OCI-LY1 (cell line): ENCODE results near the gene COL23A1.

Experiments
- CTCF ChIP-seq: fragments of 200-600 bp; sonication (generic), shearing (Covaris generic); IDR thresholded peaks from 2 replicates; pipeline ENCODE4 v1.5.1; 2017; ENCODE audit warnings: mild to moderate bottlenecking, antibody characterized with exemption, low read length, moderate library complexity, mixed read lengths
- EZH2 ChIP-seq: fragments of 200-600 bp; sonication (generic), shearing (Covaris generic); IDR thresholded peaks from 2 replicates; pipeline ENCODE4 v1.8.0; 2017; ENCODE audit warnings: borderline replicate concordance, mixed run types, mild to moderate bottlenecking, antibody characterized with exemption, low read length, moderate library complexity, mixed read lengths

- TF ChIP-seq CTCF, result no peak
- TF ChIP-seq EZH2, result no peak
Measured at GRCh38 chr5:178314961-178315820, 275.0 kb downstream of the COL23A1 start.
